Hepatocyte (in vitro differentiated cells): ENCODE results near the gene ADSS2.

Experiments used
- EZH2 ChIP-seq: fragments of 200-600 bp; sonication (generic); IDR thresholded peaks from 2 replicates; pipeline ENCODE4 v1.6.1; 2016; ENCODE audit warnings: antibody characterized with exemption, mild to moderate bottlenecking, borderline replicate concordance
- EZH2phosphoT487 ChIP-seq: fragments of 200-600 bp; sonication (generic); IDR thresholded peaks from one replicate; pipeline ENCODE4 v1.6.1; 2018; ENCODE audit warnings: antibody characterized with exemption, mild to moderate bottlenecking, low read depth, moderate library complexity; ENCODE audit not compliant: unreplicated experiment, severe bottlenecking

DNA sequence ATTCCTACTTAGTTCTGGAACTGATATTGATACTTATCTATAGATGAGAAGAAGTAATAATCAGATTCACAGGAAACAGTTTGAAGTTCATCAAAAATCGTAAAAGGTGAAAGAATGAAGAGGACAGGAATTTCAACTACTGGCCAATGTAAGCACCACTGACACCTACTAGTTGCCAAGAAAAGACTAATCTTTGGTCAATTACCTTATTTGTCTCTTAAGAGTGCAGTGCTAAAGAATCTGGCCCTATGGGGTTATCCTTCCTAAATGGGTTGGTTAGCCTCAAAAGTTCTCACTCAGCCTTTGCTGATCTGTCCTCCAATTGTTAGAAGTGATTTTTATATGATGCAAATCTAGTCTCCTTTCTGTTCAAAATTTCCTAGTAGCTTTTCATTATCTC lies 29.5 kb downstream of the ADSS2 start:
- TF ChIP-seq EZH2phosphoT487 (no peak), EZH2 (no peak)
